Calu3 (cell line): ENCODE results near the gene LILRB3. TPM values are rescaled to one million over a fixed set of nuclear protein-coding genes. Genes with fewer than 3 reads are reported as not detected.

Experiments used
- BruUV-seq: library from RNA; stranded (reverse); fragments of 400-500 nt; replicated peaks from 2 replicates; lab custom pipeline; 2021; lab: Mats Ljungman, UMichigan
- CTCF ChIA-PET: fragments of 300-600 bp; sonication (Branson Sonifier 250); formaldehyde crosslinking; loops from one replicate; lab custom pipeline; 2022; ENCODE audit warnings: antibody characterized with exemption; lab: Charles Lee
- DNase-seq: peaks from one replicate; pipeline ENCODE4 v3.0.0; 2022
- H3K27ac Mint-ChIP-seq: one replicate; pipeline ENCODE4 v1.8.0; 2022; ENCODE audit warnings: mixed read lengths; ENCODE audit not compliant: unreplicated experiment
- H3K27me3 Mint-ChIP-seq: one replicate; pipeline ENCODE4 v1.8.0; 2022; ENCODE audit warnings: mixed read lengths; ENCODE audit not compliant: unreplicated experiment
- H3K36me3 Mint-ChIP-seq: one replicate; pipeline ENCODE4 v1.8.0; 2022; ENCODE audit warnings: mild to moderate bottlenecking, moderate library complexity, mixed read lengths; ENCODE audit not compliant: insufficient read depth, unreplicated experiment
- H3K4me1 Mint-ChIP-seq: one replicate; pipeline ENCODE4 v1.8.0; 2022; ENCODE audit warnings: mild to moderate bottlenecking, low read depth, mixed read lengths; ENCODE audit not compliant: unreplicated experiment
- H3K4me3 Mint-ChIP-seq: one replicate; pipeline ENCODE4 v1.8.0; 2022; ENCODE audit warnings: mild to moderate bottlenecking, low read depth, moderate library complexity, mixed read lengths; ENCODE audit not compliant: unreplicated experiment
- H3K9me3 Mint-ChIP-seq: one replicate; pipeline ENCODE4 v1.8.0; 2022; ENCODE audit warnings: low read depth, mixed read lengths; ENCODE audit not compliant: unreplicated experiment
- intact Hi-C: fragments of 100-400 bp; cut with micrococcal nuclease; formaldehyde crosslinking; loops from one replicate; pipeline ENCODE4 v1.10.0; 2022; ENCODE audit not compliant: unreplicated experiment
- total RNA-seq: library from RNA; stranded (reverse); gene quantifications from 2 replicates; pipeline ENCODE4 v1.2.3, GENCODE V29; 2022
- TF ChIP-seq, protein P1 (sequence below): fragments of 200-600 bp; IDR thresholded peaks from one replicate; pipeline ENCODE4 v1.8.0; 2022; ENCODE audit warnings: antibody characterized with exemption; ENCODE audit not compliant: unreplicated experiment

The LILRB3 gene
- total RNA-seq, 1 experiment from 2014 or later = not detected

DNA sequence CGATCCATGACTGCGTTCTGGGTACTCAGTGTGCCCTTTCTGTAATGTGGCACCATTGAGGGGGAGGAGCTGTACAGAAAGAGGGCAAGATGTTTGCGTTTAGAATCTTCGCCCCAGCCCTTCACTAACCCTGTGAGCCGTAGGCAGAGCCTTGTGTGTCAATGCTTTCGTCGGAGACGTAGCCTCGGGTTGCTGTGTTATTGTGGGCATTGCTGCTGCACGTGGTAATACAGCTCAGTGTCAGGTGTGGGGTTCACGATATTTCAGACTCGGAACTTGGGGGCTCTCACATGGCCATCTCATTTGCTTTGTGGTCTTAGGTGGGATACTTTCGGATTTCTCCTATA is 16.0 kb downstream of the LILRB3 start:
- Mint-ChIP-seq H3K4me1 (peaks cover 81% of the 10 kb centered on the region), H3K27ac (peak overlapping the region; percentile 96), H3K9me3 (no peaks in the 10 kb centered on the region), H3K27me3 (no peaks in the 10 kb centered on the region), H3K36me3 (peaks cover 93% of the 10 kb centered on the region), H3K4me3 (peak overlapping the region; percentile 11)
- DNase-seq = no peak
- TF ChIP-seq, protein P1, sequence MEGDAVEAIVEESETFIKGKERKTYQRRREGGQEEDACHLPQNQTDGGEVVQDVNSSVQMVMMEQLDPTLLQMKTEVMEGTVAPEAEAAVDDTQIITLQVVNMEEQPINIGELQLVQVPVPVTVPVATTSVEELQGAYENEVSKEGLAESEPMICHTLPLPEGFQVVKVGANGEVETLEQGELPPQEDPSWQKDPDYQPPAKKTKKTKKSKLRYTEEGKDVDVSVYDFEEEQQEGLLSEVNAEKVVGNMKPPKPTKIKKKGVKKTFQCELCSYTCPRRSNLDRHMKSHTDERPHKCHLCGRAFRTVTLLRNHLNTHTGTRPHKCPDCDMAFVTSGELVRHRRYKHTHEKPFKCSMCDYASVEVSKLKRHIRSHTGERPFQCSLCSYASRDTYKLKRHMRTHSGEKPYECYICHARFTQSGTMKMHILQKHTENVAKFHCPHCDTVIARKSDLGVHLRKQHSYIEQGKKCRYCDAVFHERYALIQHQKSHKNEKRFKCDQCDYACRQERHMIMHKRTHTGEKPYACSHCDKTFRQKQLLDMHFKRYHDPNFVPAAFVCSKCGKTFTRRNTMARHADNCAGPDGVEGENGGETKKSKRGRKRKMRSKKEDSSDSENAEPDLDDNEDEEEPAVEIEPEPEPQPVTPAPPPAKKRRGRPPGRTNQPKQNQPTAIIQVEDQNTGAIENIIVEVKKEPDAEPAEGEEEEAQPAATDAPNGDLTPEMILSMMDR = no peak
- intact Hi-C loops = no loop called here
- CTCF ChIA-PET = no interaction called here
- BruUV-seq = no TSS peak

DNA sequence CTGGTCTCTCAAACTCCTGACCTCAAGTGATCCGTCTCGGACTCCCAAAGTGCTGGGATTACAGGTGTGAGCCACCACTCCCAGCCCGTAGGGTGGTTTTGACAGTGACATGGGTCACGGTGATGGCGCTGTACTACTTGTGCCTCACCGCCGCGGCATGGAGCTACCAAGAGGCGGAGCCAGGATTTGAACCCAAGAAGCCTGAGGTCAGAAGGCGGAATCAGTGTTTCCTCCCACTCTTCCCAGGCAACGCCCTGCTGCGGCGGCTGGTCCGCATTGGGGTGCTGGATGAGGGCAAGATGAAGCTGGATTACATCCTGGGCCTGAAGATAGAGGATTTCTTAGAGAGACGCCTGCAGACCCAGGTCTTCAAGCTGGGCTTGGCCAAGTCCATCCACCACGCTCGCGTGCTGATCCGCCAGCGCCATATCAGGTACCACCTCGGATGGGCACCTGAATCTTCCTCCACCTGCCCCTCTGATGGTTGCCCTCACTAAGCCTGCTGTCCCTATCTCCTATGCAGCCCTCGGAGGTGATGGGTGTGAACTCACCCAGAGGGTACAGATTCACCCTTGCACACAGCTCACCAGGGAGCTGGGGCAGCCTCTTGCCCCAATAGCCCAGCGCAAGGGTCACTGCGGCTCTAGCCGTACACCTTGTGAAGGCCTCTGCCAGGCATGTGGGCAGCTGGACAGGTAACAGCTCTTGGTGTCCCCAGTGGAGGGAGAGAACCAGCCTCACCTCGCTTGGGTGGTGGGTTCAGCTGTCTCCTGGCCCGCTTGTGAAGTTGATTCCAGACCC is 16.6 kb downstream of the LILRB3 start:
- Mint-ChIP-seq H3K27me3 (no peaks in the 10 kb centered on the region), H3K9me3 (no peaks in the 10 kb centered on the region), H3K36me3 (peaks cover 97% of the 10 kb centered on the region), H3K4me1 (peaks cover 82% of the 10 kb centered on the region), H3K27ac (peak overlapping the region; percentile 96), H3K4me3 (peak overlapping the region; percentile 11)
- intact Hi-C loops = no loop called here
- DNase-seq = no peak
- BruUV-seq = no TSS peak
- CTCF ChIA-PET = interaction anchor here (0.5 kb wide), 1 partner anchor 24 kb away, joined by 4 read pairs; no protein-coding TSS in a partner anchor
- TF ChIP-seq, protein P1 = no peak

DNA sequence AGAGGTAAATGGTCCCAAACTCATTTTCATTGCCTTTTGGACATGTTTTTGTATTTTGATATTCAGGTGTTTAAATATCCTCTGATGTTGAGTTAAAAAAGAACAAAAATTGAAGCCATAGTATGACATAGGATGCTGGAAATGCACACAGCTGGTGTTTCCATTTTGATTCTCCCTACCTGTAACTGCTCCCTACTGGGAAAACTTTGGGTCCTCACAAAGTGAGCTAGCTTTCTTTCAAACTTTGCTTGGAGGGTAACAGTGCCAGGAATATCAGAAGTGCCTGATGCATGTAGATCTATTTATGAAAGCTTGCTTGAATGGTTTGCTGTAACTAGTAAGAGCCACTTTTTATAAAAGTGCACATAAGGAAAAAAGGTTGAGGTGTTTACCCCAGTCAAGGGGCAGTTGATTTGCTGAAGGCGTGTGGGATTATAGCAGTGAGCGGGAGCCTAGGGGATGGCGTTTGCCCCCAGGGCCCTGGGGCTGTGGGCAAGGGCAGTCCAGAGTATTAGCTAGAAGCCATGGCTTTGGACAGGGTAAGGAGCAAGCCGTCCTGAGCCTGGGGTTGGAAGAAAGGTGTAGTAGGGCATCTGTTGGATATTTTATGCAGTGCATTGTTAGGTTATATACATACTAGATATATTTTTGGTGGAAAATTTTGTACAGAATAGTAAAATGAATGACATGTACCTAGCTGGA is 17.9 kb downstream of the LILRB3 start:
- Mint-ChIP-seq H3K4me1 (peaks cover 69% of the 10 kb centered on the region), H3K9me3 (no peaks in the 10 kb centered on the region), H3K27me3 (no peaks in the 10 kb centered on the region), H3K27ac (peak overlapping the region; percentile 56), H3K36me3 (peaks cover 100% of the 10 kb centered on the region), H3K4me3 (no peak overlapping the region)
- no TSS peak for BruUV-seq
- TF ChIP-seq, protein P1 = no peak
- intact Hi-C loops = no loop called here
- CTCF ChIA-PET = interaction anchor here (0.6 to 1.1 kb wide), 2 partner anchors 9 to 14 kb away, joined by 4 read pairs; partner anchors contain the start of gene TSEN34
- no peak for DNase-seq

DNA sequence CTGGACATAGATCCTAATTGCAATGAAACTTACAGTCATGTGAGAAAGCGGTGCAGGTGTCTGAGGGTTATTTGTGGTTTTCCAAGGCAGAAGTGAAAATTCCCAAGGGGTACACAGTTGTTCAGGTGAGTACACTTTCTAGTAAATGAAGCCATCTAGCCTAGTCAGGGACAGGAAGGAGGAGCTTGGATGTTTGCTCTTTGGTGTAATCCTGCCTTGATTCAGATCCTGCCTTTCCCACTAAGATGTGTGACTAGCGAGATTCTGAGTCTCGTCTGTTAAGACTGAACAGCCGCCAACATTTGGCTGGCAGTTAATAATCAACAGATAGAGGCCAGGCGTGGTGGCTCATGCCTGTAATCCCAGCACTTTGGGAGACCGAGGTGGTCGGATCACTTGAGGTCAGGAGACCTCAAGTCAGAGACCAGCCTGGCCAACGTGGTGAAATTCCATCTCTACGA is 19.6 kb downstream of the LILRB3 start:
- intact Hi-C loops = no loop called here
- CTCF ChIA-PET = no interaction called here
- Mint-ChIP-seq H3K27me3 (no peaks in the 10 kb centered on the region), H3K4me3 (peak overlapping the region; percentile 75), H3K4me1 (peaks cover 52% of the 10 kb centered on the region), H3K27ac (peak overlapping the region; percentile 66), H3K9me3 (no peaks in the 10 kb centered on the region), H3K36me3 (peaks cover 93% of the 10 kb centered on the region)
- peak; percentile 51 for DNase-seq
- TF ChIP-seq, protein P1 = no peak
- BruUV-seq = no TSS peak
